HG02973 (cell line): ENCODE measurements around the gene HAUS7.

Experiments used
- ATAC-seq: cut with Tn5 transposase; IDR thresholded peaks from one replicate; pipeline ENCODE4 v1.9.1; 2021; ENCODE audit warnings: moderate library complexity; ENCODE audit not compliant: unreplicated experiment

HAUS7 gene

DNA sequence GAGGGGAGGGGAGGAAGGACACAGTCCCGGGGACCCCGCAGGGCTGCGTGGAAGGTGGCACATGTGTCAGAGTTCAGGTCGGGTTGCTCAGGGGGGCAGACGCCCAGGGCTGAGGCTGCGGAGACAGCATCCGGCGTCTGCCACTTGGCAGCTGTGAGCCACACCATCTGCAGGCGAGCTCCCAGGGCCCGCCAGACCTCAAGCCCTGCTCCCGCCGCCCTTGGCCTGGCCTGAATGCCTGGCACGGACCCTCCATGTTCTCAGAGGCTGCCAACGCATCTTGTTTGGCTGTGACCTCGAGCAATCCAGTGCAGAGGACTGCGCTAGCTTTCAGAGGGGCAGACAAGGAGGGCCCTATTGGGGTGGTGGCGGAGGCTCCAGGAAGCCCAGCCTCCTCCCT is 29.5 kb upstream of the HAUS7 start:
- no peak for ATAC-seq

DNA sequence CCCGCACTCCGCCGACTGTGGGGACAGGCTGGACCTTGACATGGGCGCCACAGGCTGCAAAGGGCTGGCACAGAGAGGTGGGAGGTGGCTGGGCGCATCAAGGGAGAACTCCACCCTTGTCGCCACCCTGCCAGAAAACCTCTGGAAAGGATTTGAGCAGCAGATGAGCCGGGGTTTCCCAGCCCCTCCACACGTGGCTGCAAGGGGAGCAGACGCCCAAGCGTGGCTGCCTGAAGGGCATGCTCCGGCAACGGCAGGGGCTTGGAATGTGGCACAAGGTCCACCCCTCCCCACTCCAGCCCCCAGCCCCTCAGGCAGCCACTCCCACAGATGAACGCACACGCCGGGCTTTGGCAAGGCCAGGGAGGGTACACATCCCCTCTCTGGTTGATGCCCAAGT is 29.0 kb upstream of the HAUS7 start:
- no peak for ATAC-seq

DNA sequence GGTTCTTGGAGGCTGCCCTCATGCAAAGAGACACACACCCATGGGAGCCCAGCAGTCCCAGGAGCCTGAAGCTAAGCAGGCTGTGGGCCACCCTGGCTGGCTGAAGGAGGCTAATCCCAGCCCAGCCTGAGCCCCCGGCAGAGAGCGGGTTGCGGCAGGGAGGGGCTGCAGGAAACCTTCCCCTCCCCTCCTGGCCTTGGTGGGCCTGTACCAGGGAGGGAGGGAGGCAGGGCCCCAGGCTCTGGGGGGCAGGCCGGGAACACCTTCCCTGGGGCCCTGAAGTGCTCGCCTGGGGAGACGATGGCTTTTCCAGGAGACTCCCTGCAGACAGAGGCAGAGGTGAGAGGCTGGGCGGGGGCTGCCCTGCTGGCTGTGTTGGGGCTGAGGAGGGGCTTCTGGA is 28.1 kb upstream of the HAUS7 start:
- no peak for ATAC-seq

DNA sequence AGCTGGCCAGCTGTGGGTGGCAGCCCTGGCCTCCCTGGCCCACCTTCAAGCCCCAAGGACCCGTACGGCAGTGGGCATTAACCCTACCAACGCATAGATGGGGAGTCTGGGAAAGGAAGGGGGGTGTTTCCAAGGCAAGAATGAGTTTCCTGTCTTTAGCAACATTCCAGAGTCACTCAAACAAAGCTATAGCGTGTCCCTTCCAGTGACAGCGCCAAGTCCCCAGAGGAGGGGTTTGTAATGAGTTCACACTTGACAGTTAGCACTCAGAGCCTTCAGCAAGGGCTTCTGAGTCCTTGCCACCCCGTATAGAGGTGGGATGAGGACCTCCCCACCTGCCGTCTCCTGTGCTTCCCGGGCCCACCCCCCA is 26.2 kb upstream of the HAUS7 start:
- ATAC-seq, result no peak

DNA sequence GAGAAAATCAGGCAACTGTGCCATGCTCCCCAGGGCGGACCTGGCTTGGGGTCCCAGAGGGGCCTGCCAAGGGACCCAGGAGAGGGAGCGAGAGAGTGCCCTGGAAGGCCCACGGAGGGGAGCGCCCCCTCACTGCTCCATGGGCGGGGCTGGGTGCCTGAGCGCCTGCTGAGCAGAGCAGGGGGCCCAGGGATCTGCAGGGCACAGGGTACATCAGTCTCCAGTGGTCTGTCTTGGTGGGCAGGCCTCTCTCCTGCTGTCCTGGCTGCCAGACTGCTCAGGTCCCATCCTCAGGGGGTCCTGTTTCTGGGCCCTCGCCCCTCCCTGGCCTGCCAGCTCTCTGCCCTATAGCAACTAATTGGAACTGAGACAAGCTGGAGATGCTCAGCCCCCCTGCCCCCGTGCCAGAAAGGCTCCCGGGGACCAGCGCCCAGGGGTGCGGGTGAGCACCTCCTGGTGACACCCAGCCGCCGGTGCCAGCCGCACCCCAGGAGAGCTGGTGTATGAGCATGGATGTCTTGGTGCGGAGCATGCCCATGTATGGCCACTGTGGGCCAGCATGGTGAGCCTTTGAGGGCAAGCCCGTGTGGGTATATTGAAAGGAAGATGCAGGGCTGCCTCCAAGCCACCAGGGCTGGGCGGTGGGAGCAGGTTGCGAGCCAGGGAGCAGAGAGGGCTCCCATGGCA is 25.7 kb upstream of the HAUS7 start:
- ATAC-seq, result no peak

DNA sequence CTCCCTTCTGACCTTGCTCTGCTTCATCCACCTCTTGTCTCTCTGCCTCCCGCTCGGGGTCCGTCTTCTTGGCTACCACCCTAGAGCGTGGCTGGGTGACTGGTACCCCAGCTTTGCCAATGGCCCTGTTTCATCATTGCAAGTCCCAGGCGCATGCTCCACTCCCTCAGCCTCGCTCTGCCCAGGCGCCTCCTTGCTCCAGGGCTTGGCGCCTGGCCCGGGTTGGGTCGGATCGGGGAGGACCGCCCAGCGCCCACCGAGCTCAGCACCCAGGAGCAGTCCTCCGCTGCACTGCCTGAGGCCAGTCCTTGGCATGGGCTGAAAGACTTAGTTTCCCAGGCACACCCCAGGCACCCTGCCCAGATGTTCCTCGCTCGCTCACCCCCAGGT is 25.0 kb upstream of the HAUS7 start:
- no peak for ATAC-seq

DNA sequence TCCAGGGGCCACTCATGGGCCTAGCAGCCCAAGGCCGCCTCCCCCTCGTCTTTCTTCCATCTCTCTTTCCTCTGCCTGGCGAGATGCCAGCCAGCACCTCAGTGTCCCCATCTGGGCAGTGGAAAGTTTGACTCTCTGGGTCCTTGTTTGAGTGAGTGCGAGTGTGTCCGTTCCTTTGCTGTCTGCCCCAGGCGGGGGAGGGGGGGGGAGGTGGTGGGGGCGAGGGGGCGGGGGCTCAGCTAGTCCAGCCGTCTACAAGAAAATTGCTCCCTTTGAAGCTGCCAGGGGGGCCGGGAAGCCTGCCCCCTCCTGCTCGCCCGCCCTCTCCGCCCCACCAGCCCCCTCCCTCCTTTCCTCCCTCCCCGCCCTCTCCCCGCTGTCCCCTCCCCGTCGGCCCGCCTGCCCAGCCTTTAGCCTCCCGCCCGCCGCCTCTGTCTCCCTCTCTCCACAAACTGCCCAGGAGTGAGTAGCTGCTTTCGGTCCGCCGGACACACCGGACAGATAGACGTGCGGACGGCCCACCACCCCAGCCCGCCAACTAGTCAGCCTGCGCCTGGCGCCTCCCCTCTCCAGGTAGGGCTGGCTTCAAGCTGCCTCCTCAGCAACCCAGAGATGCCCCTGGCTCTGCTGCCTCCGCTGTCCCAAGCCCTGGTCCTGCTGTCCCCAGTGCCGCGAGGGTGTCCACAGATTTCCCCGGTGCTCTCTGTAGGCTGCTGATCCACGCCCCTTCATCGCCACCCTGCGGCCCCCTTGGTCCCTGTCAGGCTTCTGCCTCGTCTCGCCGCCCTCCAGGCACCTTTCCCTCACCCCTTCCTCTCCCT is 24.4 kb upstream of the HAUS7 start, which contains the start of gene BGN:
BGN (plus strand) TSS at position 440 of the 821 bp plus-strand sequence. CDS start 9,652 bp downstream, outside the sequence.
- no peak for ATAC-seq

DNA sequence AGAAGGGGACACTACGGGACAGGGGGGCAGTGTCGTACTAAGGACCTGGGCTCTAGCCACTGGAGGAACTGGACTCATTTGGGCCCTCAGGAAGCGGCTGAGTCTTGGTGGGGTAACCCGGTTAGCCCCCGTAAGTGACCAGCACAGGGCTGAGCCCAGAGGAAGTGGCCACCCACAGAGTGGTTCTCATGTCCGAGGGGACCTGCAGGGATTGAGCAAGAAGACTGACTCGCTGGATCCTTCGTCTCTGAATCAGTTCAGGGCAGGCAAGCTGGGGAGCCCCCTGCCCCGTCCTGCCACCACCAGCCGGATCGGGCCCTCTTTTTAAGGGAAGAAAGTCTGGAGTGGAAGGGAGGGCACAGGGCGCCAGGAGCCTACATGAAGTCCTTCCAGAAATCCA is 23.7 kb upstream of the HAUS7 start:
- ATAC-seq, result no peak

DNA sequence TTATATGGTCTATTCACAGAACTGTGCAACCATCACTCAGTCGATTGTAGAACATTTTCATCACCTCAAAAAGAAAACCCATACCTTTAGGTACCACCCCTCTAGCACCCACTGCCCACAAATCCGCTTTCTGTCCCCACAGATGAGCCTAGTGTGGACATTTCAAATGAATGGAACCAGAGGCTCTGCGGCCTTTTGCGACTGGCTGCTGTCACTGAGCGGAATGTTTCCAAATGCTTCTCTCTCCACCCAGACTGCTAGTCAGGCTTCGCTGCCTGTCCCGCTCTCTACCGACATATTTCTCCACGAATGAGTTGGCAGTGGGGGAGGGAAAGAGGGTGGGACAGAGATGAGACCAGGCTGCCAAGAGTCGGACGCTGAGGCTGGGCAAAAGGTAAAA is 22.7 kb upstream of the HAUS7 start:
- no peak for ATAC-seq

DNA sequence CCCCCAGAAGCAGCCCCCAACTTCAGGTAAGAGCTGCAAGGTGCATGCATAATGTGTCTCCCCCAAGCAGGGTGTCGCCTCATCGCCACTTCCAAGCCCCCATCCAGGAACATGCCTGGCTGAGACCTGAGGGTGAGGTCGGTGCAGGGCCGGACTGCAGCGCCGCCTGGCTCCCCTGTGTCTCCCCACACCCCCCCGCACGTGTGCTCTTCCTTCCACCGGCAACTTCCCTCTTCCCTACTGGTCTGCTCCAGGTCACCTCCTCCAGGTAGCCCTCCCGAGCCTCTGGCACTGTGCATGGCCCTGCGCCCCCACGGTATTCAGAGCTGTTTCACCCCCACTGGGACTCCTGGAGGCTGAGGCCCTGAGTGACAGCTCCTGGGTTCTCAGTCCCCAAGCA is 22.2 kb upstream of the HAUS7 start:
- ATAC-seq, result no peak

DNA sequence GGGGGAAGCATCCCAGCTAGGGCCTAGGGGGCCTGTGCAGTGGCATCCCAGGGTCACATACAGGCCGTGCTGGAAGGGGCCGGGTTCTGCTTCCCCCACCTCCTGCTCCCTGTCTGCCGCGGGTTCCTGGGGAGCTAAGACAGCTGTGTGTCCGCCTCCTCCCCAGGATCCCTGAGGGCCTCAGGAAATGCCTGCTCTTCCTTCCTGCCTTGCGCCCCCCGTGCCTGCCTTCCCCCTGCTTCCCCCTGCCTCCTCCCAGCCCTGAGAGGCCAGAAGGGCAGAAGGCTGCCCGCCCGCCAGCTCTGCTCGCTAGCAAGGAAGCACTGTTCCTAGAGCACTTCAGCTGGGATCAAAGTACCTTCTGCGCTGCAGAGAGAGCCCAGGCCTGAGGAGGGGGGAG is 21.5 kb upstream of the HAUS7 start:
- no peak for ATAC-seq

DNA sequence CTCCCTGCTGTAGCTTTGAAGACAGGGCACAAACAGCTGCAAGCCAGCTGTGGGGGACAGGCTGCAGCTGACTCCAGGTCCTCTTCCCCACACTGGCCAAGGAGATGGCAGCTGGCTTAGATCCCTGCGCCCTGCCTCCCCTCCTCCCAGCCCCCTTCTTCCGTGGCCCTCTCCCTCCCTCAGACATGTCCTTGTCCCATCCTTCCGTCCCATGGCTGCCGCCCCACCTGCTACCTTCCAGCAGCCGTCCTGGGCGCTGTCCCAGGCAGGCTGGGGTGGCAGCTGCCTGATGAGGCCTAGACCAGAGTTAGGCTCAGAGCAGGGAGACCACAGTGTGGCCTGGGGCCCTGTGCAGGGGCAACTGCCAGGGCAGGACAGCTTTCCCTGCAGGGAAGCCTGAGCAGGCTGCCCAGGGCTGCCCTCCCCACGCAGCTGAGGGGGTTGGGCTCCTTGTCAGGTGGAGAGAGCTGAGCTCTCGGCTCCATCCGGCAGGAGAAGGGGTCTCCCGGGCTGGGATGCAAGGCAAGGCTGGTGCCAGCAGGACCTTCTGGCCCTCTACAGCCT is 21.1 kb upstream of the HAUS7 start:
- ATAC-seq, result no peak

DNA sequence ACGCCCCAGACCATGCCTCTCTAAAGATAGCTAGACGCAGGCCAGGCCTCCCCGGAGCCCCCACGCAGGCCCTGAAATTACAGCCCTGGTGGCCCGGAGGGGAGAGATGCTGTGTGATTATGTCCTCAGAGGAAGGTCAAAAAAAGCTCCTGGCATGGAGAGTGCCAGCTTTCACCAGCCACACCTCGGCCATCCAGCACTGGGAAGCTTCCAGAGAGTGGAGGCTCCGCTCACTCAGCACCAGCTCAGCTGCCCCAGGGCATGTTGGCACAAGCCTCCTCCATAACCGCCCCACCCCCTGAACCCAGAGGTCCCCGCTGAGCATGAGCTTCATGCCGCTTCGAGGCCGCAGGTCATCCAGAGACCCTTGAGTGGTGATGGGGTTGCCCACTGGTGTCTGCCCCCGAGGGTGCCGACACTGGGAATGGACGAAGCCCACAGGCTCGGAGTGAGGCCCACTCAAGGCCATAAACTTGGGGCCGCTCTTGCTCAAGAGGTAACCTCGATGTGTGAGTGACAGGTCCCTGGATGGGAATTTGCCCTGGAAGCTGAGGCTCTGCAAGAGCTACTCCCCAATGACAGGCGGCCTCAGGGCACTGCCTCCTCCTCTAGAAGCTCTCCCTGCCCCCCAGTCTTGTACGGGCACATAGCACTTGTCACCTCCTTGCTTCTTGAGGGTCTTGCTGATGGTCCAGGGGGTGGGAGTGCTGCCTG is 20.0 kb upstream of the HAUS7 start:
- no peak for ATAC-seq

DNA sequence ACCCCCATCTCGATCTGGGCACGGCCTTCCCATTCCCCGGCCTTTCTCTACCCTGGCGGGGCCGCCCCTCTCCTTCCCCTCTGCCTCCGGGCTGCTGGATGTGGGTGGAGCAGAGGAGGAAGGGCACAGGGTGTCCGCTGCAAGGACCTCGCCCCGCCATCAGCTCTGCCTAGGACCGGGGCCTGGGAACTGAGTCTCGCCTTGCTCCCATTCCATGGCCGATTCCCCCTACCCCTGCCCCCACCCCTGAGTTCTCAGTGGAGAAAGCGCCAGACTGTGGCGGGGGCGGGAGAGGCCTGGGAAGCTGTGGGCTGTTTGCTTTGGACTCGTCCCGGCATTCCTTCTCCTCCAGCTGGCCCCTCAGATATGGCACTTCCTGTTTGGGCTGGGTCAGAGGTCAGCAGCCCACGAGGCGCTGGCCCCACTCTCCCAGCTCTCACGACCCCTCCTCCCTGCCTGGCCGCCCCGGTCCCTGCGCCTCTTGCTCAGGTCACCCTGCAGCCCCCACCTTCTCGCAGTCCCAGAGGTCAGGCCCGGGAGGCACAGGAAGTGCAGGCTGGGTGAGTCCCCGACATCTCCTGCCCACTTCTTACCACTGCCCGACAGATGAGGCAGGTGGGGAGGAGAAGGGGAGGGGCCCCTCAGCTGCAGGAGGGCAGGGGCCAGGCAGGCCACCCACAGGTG is 18.0 kb upstream of the HAUS7 start:
- ATAC-seq, result no peak

DNA sequence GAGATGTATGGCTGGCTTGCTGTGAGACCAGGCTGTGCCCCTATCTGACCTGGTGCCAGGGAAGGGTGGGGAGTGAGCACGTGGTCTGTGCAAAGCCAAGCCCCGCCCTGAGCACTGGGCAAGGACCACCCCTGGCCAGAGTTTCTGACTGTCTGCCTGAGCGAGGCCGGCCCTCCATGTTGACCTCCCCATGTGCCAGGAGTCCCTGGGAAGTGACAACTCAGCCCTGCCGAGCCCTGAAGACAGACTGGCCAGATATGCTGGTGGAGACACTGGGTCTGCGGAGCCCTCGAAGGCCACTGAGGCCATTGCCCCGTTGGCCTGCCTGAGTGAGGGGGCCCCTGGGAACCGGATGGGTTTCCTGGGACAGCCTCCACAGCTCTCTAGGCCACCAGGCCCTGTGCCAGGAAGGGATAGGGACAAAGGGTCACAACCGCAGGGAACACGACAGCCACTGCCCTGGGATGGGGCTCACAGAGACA is 17.3 kb upstream of the HAUS7 start:
- no peak for ATAC-seq

DNA sequence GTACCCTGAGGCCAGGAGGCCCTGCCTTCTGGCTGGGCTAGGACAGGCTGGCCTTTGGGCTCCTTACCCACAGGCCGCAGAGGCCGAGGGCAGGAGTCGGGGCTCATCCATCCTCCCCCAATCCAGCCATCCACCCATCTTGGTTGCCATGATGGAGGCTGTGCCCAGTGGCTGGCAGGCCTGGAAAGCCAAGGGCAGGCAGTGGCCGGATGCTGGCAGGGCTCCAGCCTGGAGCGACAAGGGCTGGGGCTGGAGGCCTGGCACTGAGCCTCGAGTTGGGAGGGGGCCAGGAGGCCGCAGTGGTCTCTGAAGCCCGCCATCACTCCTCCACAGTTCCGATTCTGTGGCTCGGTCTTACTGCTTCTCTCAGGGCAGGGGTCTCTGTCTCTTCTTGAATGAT is 15.8 kb upstream of the HAUS7 start:
- no peak for ATAC-seq

DNA sequence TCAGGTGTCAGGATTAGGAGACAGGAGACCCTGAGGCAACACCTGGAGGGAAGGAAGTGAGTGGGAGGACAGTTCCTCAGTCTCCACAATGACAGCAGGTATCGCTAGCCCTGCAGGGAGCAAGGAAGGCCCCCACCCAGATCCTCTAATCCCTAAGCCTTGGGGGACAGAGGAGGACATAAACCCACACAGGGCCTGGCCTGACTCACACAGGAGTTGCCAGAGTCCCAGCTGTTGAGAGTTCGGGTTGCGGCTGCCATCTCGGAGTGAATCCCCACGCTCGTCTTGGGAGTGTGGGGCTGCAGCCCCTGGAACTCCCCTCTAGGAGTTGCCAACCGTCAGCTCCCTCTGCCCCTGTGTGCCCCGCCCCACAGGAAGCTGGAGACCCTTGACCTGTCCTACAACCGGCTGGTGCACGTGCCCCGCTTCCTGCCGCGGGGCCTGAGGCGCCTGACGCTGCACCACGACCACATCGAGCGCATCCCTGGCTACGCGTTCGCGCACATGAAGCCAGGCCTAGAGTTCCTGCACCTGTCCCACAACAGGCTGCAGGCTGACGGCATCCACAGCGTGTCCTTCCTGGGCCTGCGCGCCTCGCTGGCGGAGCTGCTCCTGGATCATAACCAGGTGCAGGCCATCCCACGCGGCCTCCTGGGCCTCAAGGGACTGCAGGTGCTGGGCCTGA is 15.2 kb upstream of the HAUS7 start:
- no peak for ATAC-seq

DNA sequence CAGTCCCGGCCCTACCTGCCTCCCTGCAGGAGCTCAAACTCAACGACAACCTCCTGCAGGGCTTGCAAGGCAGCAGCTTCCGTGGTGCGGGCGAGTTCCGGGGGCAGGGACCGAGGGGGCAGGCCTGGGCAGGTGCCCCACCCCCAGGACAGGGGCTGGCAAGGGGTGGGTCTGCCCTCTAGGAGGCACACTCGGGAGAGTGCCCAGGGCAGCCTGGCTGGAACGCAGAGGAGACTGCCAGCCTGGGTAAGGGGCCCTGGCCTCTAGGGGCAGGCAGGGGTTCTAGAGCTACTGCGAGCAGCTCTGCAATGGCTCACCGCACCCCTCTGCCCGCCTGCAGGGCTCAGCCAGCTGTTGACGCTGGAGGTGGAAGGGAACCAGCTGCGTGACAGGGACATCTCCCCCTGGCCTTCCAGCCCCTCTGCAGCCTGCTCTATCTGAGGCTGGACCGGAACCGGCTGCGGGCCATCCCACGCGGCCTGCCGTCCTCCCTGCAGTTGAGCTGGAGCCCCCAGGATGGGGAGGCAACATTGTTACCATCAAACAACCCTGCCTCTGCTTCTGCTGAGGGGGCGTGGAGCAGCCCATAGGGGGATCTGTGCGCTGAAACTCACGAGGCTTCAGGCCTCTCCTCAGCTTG is 12.1 kb upstream of the HAUS7 start:
- ATAC-seq, result no peak

DNA sequence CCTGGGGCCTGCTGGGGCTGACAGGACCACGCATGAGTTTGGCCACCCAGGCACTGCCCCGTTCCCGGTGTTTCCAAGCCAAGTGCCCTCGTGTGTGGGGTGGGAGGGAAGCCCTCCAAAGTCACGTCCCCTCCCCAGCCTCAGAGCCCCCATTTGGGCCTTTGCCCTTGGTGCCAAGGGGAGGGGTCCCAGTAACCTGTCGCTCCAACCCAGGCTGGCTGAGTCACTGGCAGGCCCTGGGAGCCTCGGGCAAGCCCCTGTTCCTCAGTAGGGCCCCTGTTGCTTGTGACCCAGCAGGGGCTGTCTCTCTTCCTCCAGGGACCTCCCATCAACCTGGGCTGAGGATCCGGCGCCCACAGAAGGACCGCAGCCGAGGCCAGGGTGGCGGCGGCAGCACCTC is 10.7 kb upstream of the HAUS7 start:
- no peak for ATAC-seq

DNA sequence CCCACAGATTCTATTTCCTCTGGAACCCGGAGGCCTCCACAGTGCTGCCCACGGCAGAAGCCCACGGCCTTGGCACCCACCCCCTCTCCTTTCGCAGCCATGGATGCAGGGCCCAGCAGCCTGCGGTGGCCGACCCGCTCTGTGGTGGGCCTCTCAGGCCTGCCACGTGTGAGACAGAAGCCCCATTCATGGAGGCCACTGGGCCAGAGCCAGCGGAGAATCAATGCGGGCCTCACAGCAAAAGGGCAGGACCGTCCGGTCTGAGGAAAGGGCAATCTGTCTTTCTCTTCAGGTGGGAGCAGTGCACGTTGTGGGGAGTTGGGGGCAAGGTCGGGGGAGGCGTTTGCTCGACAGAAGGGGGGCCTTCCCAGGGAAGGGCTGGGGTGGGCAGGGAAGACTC is 8.4 kb upstream of the HAUS7 start:
- ATAC-seq, result no peak
